EL (cell line): ENCODE data around the gene GOLGA6L7.
"Not testable (repeated sequence)": the region's sequence is repeated elsewhere in the genome, so short reads cannot be mapped to it uniquely, and the experiment has no call there.

Experiments used
- DNase-seq: peaks from one replicate; pipeline ENCODE4 v3.0.0-alpha.2; 2016

The GOLGA6L7 gene

GRCh38 chr15:28884151-28884940 lies 35.9 kb upstream of the GOLGA6L7 start:
- no peak for DNase-seq

DNA sequence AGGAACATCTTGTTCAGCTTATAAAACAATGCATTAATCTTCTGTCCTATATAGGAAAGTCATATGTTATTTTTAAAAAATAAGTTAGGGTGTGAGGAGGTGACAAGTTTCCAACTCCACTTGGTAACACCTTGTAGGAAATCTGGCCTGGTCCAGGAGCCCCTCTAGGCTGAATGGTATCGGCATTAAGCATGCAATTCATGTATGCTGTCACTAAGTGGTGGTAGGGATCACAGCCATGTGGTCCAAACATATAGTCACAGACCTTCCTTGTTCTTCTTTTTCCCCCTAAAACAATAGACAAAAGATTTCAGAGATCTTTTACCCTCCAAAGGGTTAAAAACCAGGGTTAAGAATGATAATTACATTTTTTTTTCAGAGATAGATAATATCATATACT lies 33.2 kb upstream of the GOLGA6L7 start:
- no peak for DNase-seq

- DNase-seq: peak; percentile 16
Observed at GRCh38 chr15:28881170-28881569, 32.7 kb upstream of the GOLGA6L7 start.

DNA sequence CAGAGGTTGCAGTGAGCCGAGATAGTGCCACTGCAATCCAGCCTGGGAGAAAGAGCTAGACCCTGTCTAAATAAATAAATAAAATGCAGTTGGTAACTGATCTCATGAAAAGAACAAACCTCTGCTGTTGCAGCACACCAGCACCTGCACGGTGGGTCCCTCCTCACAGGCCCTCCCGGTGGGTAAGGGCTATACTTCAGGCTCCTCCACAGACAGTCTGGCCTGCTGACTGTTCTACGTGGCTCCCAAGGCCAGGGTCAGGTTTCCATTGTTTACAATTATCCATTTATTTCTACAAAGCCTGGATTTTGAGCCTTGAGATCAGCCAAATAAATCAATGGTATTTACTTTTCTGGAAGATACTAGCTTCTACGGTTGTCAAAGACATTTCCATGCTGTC lies 32.2 kb upstream of the GOLGA6L7 start:
- DNase-seq: no peak

- no peak for DNase-seq
Observed at GRCh38 chr15:28879551-28879950, 31.1 kb upstream of the GOLGA6L7 start.

- DNase-seq: no peak
Observed at GRCh38 chr15:28878209-28878608, 29.8 kb upstream of the GOLGA6L7 start.

DNA sequence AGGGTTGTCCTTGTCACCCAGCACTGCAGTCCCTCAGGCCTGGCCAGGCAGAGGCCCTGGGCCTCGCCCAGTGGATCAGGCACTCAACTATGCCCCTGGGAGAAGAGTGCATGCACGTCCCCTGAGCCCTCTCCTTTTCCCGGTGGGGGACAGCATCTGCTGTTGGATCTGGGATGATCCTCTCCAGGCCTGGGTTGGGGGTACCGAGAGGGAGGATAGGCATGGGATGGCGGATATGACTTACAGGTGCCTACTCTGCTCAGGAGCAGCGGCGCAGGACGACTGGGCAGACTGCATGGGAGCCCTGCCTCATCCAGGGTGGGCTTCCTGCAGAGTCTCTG lies 28.4 kb upstream of the GOLGA6L7 start:
- no peak for DNase-seq

DNA sequence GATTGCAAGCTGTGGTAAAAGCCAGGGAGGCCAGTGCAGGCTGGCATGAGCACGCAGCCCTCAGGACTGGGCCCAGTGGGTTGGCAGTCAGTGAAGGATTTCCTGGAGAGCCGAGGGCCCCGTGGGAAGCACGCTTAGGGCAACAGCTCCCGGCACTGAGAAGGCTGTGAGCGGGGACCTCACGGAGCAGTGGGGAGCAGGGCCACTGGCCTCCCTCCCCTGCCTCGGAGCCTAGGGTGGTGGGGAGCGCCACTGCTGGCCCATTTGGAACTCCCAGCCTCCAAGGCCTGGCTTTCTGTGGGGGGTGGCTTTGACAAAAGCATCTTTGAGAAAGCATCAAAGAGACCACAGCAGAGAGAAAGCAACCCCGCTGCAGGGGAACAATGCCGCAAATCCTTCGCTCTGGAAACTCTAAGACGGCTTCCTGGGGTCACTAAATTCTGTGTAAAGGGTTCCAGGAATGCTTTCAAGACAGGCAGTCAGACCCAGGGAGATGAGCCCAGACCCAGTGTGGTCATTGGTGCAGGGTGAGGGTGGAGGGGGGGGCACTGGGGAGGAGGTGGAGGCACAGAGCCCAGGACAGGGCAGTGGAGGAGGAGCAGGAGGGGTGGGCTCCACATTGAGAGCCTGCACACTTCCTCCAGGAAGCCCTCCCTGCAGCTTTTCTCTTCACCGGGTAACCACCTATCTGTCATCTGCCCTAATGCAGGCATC lies 27.8 kb upstream of the GOLGA6L7 start:
- DNase-seq: no peak

DNA sequence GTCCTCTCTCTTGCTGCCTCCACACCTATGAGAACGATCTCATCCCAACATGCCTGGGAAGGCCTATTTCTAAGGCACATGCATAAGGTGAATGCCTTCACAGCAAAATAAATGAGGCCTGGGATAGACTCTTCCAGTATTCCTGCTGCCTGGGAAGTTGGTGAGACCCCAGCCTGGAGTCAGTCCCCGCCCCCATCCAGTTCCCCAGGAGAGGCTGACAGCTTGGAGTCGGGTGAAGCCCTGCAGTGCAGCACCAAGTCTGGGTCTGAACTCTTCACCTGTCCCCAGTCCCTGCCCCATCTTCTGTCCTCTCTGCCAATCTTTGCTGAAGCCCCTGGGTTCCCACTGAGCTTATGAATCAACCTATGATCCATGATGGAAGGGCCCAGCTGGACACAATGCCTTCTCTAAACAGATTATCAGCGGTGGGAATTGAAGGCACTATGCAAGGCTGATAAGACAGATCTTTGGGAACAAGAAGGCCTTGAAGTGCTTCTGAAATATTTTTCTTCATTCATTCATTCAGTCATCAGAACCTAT lies 27.1 kb upstream of the GOLGA6L7 start:
- DNase-seq: no peak

- no peak for DNase-seq
Observed at GRCh38 chr15:28873585-28874190, 25.2 kb upstream of the GOLGA6L7 start.

DNA sequence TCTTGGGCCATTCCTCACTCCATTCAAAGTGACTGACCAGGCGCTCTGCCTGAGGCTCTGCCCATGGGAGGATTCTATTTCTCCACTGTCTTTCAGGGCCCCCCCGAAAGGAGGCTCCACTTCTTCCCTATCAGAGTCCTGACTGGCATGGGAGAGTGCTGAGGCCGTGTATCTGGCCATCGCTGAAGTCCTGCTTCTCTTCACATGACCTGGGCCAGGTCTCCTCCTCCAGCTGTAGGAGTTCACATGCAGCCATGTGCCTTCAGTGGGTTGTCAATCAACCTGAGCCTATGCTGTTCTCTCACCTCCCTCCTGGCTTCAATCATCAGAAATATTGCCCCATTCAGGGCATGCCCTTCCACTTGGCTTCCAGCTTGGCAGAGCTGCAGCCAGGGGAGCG lies 24.6 kb upstream of the GOLGA6L7 start:
- DNase-seq: no peak

DNA sequence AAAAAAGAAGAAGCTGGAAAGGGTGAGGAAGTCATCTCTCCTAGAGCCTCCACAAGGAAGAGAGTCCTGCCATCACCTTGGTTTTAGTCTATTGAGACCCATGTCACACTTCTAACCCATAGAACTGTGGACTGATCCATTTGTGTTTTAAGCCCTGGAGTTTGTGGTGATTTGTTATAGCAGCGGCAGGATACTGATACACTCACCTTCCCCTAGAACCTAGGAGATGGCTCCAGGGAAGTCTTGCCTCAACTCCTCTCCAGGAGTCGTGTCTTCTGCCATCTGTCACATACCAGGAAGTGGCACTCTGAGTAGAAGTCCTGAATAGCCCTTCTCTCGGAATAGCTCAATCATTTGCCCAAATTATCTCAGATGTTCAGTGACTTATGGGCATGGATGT lies 22.7 kb upstream of the GOLGA6L7 start:
- DNase-seq: no peak

DNA sequence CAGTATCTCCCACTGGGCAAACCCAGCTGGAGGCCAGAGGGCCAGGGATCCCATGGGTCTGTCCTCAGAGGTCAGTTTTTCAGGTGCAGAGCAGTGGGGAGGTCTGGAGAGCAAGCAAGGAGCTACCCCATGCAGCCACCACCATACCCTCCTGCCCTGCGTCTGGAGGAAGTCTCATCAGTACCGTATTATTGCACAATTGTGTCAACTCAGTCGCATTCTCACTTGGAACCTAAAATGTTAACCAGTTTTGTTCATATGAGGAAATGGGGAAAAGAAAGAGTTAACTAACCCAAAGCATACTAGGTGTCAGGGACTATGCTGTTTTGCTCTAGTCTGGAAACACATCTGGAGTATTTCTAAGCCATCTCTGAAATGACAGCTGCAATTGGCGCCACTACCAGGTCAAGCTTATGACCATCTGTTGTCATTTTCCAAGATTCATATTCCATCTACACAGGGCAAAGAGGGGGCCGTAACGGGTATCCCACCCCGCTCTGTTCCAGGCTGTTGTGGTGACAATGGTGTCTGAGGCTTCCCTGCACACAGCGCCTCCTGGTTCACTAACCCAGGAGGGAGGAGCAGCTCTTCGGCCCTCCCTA lies 20.4 kb upstream of the GOLGA6L7 start:
- no peak for DNase-seq

DNA sequence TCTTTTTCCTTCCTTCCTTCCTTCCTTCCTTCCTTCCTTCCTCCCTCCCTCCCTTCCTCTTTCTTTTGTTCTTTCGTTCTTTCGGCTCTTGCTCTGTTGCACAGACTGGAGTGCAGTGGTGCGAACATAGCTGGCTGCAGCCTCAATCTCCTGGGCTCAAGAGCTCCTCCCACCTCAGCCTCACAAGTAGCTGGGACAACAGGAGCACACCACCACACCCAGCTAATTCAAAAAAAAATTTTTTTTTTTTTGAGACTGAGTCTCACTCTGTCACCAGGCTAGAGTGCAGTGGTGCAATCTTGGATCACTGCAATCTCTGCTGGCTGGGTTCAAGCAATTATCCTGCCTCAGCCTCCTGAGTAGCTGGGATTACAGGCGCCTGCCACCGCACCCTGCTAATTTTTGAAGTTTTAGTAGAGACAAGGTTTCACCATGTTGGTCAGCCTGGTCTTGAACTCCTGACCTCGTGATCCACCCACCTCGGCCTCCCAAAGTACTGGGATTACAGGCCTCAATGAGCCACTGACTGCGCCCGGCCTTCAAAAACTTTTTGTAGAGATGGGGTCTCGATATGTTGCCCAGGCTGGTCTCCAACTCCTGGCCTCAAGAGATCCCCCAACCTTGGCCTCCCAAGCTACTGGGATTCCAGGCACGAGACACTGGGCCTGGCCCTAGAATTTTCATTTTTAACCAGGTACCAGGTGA lies 13.3 kb upstream of the GOLGA6L7 start:
- DNase-seq: not testable (repeated sequence)

DNA sequence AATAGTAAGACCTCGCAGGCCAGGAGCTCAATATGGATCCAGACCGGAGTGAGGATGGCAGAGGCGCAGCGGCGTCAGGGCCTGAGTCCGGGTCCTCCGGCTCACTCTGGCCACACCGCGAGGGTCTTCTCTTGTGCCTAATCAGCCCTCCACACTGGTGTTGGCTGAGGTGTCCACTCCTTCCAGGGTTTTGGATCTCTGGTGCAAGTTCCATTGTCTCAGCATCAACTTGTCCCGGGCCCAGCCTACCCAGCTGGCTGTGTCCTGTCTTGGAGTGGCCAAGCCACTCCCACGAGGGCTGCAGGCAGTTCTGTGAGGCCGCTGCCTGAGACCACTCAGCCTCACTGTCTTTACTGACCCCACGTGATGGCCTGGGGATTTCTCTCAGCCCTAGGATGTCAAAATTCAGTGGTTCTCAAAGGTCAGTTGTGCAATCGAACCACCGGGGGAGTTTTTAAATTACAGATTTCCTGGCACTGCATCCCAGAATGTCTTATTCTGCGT lies 12.6 kb upstream of the GOLGA6L7 start:
- DNase-seq: no peak

DNA sequence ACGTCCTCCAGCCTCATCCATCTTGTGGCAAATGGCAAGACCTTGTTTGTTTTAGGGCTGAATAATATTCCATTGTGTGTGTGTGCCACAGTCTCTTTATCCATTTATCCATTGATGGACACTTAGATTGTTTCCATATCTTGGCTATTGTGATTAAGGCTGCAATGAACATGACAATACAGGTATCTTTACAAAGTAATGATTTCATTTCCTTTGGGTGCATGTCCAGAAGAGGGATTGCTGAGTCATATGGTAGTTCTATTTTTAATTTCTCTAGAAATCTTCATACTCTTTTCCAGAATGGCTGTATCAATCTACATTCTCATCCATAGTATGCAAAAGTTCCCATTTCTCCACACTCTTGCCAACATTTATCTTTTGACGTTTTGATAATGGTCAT lies 6.1 kb upstream of the GOLGA6L7 start:
- not testable (repeated sequence) for DNase-seq

DNA sequence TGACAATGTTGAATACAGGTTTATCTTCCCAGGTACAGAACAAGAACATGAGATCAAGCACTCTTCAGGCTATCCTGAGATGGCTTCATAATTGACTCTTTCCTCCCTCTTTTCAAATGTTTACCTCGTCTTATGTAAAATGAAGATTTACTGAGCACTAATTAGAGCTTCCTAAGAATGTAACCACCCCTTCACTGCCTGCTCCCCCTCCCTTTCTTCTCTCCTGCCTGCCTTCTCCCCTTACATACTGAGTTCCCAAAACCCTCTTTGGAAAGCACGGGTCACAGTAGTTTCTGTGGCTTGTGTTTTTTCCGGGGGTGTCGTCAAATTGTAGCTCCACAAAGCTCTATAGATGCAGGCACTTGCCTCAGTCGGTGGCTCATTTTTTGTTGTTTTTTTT lies 5.2 kb upstream of the GOLGA6L7 start:
- not testable (repeated sequence) for DNase-seq

GRCh38 chr15:28849766-28850165 lies 1.3 kb upstream of the GOLGA6L7 start:
- not testable (repeated sequence) for DNase-seq

DNA sequence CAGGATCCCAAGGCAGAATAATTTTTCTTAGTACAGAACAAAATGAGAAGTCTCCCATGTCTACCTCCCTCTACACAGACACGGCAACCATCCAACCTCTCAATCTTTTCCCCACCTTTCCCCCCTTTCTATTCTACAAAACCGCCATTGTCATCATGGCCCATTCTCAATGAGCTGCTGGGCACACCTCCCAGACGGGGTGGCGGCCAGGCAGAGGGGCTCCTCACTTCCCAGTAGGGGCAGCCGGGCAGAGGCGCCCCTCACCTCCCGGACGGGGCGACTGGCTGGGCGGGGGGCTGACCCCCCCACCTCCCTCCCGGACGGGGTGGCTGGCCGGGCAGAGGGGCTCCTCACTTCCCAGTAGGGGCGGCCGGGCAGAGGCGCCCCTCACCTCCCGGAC lies 827 bp upstream of the GOLGA6L7 start:
- not testable (repeated sequence) for DNase-seq

DNA sequence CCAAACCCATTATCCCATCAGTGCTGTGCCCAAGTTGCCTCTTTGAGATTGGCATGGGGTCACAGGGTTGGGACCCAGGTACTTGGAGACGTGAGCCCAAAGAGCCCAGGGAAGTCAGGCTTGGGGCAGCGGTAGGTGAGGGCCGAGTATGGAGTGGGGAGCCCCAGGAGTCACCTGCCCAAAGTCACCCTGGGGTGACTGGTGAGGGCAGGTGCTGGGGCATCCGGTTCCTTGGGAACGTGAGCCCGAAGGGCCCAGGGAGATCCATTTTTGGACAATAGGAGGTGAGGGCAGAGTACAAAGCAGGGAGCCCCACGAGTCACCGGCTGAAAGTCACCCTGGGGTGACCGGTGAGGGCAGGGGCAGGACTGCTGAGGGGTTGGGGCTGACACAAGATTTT lies 485 bp downstream of the GOLGA6L7 start:
- DNase-seq: not testable (repeated sequence)

DNA sequence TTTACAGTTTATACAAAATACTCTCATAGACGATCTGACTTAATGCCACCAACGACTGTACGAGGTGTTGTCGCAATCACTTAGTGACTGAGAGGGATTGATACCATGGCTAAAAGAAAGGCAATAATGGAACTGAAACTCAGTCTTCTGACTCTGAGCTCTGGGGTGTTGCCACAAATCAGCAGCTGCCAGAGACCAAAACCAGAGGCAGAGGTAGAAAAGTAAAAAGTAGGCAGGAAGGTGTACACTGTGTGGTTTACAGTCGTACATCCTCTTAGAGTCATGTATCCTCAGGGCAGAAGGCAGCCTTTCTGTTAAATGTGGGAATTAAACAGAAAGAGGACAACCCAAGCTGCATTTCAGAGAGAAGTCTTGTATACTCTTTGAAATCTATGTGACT lies 1.2 kb downstream of the GOLGA6L7 start:
- DNase-seq: not testable (repeated sequence)

DNA sequence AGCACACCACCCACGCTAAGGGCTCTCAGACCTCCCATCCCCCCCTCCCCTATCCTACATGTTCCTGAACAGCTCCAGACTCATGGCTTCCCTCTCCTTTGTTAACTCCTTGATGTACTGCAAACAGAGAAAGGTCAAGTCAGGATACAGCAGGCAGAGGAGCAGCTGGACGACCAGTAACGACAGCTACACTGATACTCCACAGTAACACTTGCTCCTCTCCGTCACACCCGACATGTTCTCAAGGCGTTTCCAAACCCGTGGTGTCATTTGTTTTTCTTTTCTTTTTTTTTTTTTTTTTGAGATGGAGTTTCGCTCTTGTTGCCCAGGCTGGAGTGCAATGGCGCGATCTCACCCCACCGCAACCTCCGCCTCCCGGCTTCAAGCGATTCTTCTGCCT lies 4.3 kb downstream of the GOLGA6L7 start:
- DNase-seq: not testable (repeated sequence)

DNA sequence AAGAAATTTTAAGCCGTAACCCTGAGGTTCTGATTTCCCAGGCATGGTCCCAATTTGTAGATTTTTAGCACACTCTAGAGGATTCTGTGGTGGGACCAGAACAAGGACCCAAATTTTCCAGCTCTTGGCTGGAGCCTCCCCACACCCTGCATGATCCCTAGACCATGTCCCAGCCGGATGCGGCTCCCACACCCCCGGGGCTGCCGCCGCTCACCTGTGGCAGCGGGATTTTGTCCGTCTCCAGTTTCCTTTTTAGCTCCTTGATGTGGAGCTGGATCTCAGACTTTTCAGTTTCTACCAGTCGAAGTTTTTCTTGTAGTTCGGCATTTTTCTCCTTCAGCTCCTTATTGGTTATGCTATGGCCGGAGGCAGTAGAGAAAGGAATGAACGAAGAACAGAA lies 4.9 kb downstream of the GOLGA6L7 start:
- not testable (repeated sequence) for DNase-seq
